ENCODE measurements around the gene KIF3C. TPM values are rescaled to one million over a fixed set of nuclear protein-coding genes. Genes with fewer than 3 reads are reported as not detected.
A peak's percentile ranks its signal among the peaks of the same experiment; 100 is the strongest.

Gene KIF3C
- total RNA-seq, 1 donor from 2014 or later = 56.2 TPM

DNA sequence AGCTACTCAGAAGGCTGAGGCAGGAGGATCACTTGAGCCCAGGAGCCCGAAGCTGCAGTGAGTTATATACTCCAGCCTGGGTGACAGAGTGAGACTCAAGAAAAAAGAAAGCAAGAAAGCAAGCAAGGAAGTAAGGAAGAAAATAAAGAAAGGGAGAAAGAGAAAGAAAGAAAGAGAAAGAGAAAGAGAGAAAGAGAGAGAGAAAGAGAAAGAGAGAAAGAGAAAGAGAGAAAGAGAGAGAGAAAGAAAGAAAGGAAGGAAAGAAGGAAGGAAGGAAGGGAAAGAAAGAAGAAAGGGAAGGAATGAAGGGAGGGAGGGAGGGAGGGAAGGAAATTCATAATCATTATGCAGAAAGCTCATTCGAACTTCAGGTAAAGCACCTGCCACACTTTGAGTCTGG, 33.9 kb downstream of the KIF3C start:
- TF ChIP-seq, protein P1, sequence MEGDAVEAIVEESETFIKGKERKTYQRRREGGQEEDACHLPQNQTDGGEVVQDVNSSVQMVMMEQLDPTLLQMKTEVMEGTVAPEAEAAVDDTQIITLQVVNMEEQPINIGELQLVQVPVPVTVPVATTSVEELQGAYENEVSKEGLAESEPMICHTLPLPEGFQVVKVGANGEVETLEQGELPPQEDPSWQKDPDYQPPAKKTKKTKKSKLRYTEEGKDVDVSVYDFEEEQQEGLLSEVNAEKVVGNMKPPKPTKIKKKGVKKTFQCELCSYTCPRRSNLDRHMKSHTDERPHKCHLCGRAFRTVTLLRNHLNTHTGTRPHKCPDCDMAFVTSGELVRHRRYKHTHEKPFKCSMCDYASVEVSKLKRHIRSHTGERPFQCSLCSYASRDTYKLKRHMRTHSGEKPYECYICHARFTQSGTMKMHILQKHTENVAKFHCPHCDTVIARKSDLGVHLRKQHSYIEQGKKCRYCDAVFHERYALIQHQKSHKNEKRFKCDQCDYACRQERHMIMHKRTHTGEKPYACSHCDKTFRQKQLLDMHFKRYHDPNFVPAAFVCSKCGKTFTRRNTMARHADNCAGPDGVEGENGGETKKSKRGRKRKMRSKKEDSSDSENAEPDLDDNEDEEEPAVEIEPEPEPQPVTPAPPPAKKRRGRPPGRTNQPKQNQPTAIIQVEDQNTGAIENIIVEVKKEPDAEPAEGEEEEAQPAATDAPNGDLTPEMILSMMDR (conservative IDR thresholded peaks at IDR 0.05) = no peak
- H3K27me3 Mint-ChIP-seq (ENCODE audit: low read depth) = no peaks in the 10 kb centered on the region
- peak overlapping the region; percentile 22 for H3K27ac Mint-ChIP-seq (ENCODE audit: unreplicated experiment)
- peaks cover 8% of the 10 kb centered on the region for H3K4me1 Mint-ChIP-seq
- no peak overlapping the region for H3K4me3 Mint-ChIP-seq
- DNase-seq (ENCODE audit: low read depth, low spot score) = no peak
- H3K36me3 Mint-ChIP-seq (ENCODE audit: low read depth) = no peaks in the 10 kb centered on the region
- H3K9me3 Mint-ChIP-seq = no peaks in the 10 kb centered on the region

DNA sequence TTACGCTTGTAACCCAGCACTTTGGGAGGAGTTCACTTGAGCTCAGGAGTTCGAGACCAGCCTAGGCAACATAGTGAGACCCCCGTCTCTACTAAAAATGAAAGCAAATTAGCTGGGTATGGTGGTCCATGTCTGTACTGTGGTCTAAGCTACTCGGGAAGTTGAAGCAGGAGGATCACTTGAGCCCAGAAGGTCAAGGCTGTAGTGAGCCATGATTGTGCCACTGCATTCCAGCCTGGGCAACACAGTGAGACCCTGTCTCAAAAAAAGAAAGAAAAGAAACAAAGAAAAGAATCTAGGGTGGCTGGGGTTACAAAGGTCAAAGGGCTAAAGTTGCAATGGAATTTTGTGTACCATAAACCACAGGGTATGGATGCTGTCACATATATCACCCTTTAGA, 41.3 kb downstream of the KIF3C start:
- Mint-ChIP-seq H3K4me1 (no peaks in the 10 kb centered on the region), H3K27me3 (ENCODE audit: low read depth) (no peaks in the 10 kb centered on the region), H3K27ac (ENCODE audit: unreplicated experiment) (no peak overlapping the region), H3K4me3 (no peak overlapping the region), H3K36me3 (ENCODE audit: low read depth) (peaks cover 4% of the 10 kb centered on the region), H3K9me3 (no peaks in the 10 kb centered on the region)
- DNase-seq (ENCODE audit: low read depth, low spot score) = no peak
- TF ChIP-seq, protein P1 (conservative IDR thresholded peaks at IDR 0.05) = no peak

DNA sequence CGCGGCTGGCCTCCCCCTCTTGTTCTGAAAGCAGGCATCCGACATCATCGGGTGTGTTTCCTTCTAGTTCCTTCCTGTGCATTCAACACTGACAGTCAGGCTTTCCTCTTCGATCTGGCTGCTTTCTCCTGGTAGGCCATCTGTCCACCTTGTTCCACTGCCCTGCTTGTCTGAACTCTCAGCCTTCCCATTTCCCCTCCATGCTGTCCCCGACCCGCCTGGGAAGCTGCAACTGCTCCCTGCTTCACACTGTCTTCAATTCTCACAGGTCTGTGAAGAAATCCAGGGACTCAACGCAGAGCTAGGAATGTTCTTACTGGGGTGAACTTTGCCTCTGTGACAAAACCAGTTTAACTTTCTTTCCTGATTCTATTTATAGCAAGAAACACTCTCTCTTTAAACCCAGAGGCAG, 43.0 kb downstream of the KIF3C start:
- Mint-ChIP-seq H3K27me3 (ENCODE audit: low read depth) (no peaks in the 10 kb centered on the region), H3K9me3 (no peaks in the 10 kb centered on the region), H3K36me3 (ENCODE audit: low read depth) (peaks cover 4% of the 10 kb centered on the region), H3K4me3 (no peak overlapping the region), H3K4me1 (no peaks in the 10 kb centered on the region), H3K27ac (ENCODE audit: unreplicated experiment) (peak overlapping the region; percentile 70)
- no peak for DNase-seq (ENCODE audit: low read depth, low spot score)
- TF ChIP-seq, protein P1 (conservative IDR thresholded peaks at IDR 0.05) = no peak

DNA sequence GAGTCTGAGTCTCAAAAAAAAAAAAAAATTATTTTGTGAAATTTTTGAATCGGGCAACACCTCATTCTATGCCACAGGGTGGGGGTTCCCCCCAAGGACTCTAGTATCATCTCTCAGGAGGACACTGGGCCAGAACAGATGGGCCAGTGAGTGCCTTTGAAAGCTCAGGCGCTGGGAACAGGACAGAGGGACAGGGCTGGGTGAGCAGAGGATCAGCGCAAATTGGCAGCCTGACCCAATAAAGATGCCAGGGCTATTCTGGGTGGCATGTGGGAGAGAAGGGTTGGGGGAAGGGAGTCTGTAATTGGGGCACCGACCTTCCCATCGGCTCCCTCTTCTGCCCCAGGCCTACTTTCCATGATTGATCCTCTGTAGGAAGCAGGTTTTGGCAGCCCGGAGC, 44.0 kb downstream of the KIF3C start:
- DNase-seq (ENCODE audit: low read depth, low spot score) = no peak
- H3K27ac Mint-ChIP-seq (ENCODE audit: unreplicated experiment) = no peak overlapping the region
- H3K4me1 Mint-ChIP-seq = no peaks in the 10 kb centered on the region
- no peak overlapping the region for H3K4me3 Mint-ChIP-seq
- H3K36me3 Mint-ChIP-seq (ENCODE audit: low read depth) = peaks cover 8% of the 10 kb centered on the region
- no peaks in the 10 kb centered on the region for H3K27me3 Mint-ChIP-seq (ENCODE audit: low read depth)
- no peaks in the 10 kb centered on the region for H3K9me3 Mint-ChIP-seq
- TF ChIP-seq, protein P1 (conservative IDR thresholded peaks at IDR 0.05) = no peak

DNA sequence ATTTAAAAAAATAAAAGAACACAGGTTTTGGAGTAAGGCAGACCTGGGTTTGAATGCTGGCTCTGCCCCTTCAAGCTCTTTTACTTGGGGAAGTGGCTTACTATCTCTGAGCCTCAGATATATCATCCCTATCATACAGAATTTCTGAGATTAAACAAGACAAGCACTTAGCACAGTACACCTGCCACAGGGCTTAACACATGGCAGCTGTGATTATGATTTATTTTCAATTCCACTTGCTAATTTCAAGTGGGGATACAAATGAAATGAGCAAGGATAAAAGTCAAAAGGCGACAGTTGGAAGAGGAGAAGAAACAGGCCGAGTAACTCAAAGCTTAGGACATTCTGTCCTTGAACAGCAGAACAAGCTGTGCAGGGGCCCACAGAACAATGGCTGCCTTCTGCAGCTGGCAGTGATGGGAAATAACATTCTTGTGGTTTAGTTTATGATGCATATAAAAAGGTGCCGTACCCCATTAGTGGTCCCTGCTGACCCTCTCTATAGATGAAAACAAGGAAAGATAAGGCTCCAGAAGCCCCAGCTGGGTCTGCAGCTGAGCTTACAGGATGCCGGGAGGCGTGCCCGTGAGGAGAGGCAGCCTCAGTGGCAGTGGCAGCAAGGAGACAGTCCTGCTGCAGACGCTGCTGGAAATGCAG, 45.3 kb downstream of the KIF3C start:
- Mint-ChIP-seq H3K27ac (ENCODE audit: unreplicated experiment) (no peak overlapping the region), H3K4me3 (no peak overlapping the region), H3K4me1 (no peaks in the 10 kb centered on the region), H3K36me3 (ENCODE audit: low read depth) (peaks cover 8% of the 10 kb centered on the region), H3K27me3 (ENCODE audit: low read depth) (no peaks in the 10 kb centered on the region), H3K9me3 (no peaks in the 10 kb centered on the region)
- TF ChIP-seq, protein P1 (conservative IDR thresholded peaks at IDR 0.05) = no peak
- DNase-seq (ENCODE audit: low read depth, low spot score) = no peak

All from neural crest cell (in vitro differentiated cells).